ENCODE measurements around the gene NOVA2. TPM values are rescaled to one million over a fixed set of nuclear protein-coding genes. Genes with fewer than 3 reads are reported as not detected.

NOVA2 gene
- total RNA-seq, 1 donor from 2014 or later: 9.4 TPM

DNA sequence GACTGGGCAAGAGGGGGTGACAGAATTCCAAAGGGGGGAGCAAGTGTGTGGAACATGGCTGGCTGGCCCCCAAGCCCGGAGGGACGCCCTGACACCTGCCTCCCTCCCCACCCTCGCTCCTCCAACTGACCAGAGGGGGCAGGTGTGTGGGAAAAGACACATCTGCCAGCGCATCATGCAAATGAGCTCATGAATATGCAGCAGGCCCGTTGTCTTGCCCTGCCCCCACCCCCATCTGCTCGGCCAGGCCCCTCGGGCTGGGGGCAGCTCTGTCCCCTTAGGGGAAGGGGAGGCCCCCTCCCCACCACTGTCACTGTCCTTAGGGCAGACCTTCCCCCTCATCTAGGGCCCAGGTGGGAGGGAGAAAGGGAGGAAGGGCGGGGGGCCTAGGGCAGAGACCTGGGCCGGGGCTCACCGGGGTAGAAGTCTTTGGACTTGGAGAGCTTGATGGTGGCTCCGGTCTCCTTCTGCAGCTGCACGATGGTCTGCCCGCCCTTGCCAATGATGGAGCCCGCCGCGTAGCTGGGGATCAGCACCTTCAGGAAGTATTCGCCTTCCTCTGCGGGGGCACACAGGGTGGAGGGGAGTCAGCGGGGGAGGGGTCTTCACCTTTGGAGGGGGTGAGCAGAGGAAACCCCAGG is 12.9 kb downstream of the NOVA2 start:
- DNase-seq: no peak

DNA sequence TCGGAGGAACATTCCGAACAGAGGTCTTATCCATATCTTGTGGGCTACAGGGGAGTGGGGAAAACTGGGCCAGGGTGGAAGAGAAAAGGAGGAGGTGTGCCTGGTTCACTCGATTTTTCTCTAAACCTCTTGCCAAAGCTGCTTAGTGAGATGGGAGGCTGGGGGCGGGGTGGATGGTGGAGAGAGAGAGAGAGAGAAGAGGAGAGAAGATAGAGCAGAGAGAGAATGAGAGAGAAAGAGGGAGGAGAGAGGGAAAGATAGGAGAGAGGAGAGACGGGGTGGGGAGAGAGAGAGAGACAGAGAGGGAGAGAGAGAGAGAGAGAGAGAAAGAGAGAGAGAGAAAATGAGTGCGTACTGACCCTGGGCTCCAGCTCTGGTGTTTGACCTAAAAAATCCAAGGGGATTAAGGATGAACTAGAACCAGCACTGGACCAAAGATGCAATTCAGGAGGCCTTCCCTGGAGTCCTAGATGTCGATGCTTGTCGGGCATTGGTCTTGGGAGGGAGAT is 14.1 kb downstream of the NOVA2 start:
- no peak for DNase-seq

DNA sequence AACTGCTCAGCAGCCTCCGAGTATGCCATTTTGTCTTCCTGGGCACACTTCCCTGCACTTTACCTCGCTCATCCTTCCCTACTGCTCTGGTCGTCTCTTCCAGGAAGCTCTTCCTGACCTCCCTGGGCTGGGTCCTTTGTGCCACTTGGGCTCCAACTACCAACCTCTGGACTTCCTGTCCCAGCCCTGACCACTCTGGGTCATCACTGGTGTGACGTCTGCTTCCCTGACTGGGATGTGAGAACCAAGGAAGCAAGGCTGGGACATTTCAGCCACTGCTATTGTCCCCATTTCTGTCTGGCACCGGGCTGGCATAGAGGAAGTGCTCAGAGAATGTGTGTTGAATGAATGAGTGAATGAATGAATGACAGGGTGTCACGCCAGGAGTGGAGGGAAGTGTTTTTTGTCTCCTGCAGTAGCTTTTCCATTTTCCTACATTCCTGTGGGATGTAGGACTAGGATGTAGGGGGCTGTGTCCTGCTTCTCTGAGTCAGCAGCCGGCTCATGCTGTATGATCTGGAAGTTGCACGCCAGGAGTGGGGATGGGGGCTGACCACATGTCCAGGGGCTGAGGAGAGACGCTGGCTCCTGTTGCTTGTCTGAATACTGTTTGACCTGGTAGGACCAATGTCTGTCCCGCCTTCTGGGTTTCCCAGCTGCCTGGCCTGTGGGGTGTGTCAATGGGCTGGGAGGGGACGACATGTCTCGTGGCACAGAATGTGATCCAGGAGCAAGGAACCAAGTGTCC is 14.7 kb downstream of the NOVA2 start:
- no peak for DNase-seq

DNA sequence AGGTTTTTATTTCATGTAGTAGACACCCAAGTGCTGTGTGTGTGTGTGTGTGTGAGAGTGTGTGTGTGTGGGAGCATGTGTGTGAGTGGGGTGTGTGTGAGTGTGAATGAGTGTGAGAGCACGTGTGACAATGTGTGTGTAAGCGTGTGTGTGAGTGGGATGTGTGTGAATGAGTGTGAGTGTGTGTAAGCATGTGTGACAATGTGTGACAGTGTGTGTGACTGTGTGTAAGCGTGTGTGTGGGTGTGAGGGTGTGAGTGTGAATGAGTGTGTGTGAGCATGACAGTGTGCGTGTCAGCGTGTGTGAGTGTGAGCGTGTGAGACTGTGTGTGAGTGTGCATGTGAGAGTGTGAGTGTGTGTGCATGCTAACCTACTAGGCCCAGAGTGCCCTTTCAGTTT is 15.3 kb downstream of the NOVA2 start:
- no peak for DNase-seq

DNA sequence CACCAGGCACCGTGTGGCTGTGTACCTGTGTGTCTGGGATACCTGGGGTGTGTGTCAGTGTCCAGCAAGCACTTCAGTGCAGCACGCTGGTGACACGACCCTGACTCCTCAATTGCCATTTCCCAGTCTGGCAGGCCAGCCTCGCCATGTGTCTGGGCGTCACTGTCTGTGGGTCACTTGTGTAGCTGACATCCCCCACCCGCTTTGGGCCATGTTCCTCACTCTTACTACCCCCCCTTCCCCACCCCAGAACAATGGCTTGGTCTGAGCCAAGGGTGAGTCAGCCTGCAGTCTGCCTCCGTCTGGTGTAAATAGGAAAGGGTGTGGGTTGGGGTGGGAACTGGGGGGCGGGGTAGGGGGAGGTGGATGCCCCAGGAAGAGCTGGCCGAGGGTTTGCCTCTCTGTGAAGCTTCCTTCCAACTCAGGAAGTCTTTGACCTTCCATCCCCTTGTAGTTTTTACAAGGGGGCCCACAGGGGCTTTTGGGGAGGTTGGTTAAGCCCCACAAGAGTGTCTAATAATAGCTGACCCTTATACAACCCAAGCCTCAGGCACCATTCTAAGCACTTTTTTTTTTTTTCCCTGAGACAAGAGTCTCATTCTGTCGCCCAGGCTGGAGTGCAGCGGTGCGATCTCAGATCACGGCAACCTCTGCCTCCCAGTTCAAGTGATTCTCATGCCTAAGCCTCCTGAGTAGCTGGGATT is 17.6 kb downstream of the NOVA2 start:
- DNase-seq: peak; percentile 66

DNA sequence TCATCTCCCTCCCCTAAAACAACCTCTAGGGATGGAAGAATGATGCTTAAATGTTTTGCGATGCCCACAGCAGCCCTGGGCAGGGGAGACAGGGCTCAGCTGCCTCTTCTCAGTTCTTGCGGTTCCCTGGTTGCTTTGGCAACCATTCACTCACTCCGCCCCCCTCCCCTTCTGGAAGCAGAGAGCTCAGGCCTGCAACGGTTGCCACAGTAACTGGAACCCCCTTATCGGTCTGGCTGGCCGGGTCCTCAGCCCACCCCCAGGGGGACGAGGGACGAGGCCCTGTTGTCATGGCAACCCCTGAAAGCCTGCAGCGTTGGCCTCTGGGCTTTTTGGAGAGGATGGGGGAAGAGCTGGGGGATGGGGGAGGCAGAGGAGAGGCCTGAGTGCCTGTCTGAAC is 19.5 kb downstream of the NOVA2 start:
- DNase-seq: peak; percentile 12

DNA sequence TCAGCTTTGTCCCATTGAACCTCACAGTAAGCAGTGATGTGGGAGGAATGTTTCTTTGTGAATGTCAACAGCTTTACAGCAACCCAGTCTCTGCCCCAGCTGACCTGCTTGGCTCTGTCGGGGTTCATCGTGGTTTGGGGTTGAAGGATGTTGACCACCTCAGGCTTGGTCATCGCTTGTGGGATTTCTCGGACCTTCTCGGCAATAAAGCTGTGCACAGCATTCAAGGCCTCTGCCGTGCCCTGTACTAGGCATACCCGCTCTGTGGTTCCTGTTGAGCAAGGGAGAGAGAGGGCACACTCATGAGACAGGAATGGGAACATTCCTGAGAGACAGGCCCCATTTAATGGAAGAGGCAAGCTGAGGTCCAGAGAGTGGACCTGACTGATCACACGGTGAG is 20.0 kb downstream of the NOVA2 start:
- DNase-seq: no peak

DNA sequence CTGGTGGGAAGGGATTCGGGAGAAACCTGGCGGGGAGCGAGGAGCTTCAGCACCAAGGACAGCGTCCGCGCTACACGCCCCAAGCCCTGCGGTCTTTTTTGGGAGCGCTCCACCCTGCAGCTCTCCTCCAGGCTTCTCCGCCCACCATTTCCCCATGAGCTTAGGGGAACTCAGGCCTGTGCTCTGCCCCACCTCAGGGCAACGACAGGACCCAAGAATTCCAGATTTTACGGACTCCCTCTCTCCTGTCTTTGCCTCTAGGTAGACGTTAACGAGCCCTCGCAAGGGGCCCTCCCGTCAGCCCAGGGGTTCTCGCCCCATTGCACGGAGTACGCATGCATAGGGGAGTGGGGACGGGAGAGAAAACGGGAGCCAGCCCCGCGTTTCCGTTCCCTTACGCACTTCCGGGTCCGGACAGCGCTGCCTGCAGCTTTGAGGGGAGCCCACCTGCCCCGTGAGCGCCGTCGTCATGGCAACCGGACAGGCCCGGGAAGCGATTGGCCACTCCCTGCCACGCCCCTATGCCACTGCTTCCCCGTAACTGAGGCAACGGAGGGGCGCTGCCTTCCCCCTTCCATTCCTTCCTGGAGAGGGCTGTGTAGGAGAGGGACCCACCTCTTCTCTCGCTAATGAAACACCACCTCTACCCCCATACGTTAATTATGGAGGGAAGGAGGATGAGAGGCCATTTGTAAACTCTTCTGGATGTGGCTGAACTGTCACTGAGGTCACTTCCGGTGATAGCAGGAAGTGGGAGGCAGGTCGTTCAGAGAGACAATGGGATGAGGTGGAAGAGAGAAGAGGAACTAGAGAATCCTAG is 20.8 kb downstream of the NOVA2 start:
- peak; percentile 23 for DNase-seq

DNA sequence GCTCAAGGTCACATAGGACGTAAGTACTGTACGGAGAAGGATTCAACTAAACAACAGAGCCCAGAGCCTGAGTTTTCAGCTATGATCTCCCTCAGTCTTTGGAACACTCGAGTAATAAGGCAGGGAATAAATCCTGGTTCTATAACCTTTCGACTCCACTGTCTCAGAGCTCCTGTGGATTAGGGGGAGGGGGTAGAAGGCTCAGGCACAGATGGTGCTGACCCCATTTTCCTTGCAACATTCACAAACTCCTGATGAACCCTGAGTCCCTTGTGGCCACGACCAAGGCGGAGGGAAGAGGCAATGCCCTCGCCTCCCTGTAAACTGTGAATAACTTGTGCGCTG is 21.4 kb downstream of the NOVA2 start:
- no peak for DNase-seq

DNA sequence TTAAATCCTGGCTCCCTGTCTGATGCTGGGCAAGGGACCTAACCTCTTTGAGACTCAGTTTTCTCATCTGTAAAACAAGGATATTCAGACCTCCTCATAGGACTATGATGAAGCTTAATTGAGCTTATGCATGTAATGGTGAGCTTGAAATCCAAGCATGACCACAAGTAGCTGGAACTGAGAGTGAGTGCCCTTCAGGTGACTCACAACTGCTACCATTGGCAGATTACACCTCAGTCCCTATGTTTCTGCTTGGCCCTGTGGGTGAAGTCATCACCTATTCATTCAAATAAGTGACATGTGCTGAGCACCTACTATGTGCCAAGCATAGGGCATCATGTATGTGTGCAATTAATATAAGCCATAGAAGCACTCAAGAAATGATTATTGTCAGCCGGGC is 25.7 kb downstream of the NOVA2 start:
- DNase-seq: no peak

DNA sequence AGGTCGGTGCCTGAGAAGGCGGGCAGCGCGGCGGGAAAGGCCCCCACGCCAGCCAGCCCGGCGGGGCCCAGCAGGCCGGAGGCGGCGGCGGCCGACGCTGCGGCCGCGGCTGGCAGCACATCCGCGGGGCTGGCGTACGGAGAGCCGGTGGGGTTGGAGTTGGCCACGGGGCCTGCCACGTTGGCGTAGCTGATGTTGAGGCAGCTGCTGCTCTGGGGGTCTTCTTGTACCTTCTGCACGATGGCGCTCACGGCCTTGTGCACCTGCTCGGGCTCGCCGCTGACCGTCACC is 33.2 kb downstream of the NOVA2 start:
- DNase-seq: no peak

DNA sequence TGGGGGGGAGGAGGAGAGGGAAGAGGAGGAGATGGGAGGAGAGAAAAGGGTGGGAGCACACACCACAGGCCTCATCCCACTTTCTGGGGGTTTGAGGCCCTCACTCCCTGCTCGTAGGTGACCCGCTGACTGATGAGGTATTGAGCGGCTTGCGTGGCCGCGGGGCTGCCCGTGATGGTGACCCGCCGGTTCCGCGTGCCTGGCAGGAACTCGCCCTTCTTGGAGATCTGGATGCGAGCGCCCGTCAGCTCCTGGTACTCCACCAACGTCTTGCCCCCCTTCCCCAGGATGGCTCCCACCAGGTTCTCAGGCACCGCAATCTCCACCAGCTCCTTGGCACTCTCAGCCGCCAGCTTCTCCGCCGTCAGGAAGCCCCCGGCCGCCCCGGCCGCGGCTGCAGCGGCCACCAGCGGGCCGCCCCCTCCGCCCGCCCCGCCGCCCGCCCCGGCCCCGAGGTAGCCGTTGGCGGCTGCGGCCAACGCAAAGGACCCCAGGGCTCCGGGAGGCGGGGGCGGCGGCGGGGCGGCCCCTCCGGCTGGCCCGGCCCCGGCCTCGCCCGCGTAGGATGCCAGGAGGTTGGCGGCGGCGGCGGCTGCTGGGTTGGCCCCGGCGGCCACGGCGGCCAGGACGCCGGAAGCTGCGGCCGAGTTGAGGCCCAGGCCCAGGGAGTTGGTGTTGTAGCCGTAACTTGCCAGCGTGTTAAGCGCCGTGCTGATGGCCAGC is 33.7 kb downstream of the NOVA2 start:
- no peak for DNase-seq

DNA sequence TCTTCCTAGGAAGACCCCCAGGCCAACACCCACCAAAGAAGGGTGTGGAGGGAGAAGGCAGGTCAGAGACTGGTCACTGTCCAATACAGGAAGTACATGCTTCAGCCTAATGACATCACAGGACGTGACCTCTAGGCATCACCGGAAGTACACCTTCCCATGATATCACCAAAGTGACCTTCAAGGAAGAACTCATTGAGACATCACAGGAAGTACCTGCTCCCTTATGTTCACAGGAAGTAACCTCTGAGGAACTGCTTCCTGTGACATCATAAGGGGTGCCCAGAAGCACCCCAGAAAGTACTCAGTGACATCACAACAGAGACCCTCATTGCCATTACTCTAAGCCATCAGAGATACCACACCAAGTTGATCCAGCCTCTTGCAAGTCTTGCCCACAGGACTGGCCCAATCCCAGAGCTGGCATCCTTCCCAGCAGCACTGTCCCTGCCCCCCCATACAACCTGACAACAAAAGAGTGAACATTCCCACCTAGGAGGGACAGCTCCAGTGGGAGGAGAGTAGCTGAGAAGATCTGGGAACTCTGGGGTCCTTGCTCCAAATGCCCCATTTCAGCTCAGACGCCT is 34.8 kb downstream of the NOVA2 start:
- DNase-seq: no peak

DNA sequence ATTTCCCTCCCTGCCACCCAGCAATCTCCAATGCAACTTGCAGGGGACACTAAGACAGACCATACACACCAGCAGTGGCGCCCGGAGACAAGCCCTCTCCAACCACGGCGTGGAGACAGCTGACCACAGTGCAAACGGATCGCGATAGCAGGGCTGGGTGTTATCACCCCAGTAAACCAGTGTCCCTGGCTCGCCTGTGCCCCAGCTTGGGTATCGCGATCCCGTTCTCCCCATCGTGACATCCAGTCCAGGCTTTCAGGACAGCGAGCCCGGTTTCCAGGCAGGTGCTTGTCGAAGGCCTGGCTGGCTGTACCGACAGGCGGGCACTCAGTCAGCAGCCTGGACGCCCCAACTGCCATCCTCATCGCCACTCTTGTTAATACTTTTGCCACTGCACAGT is 38.4 kb downstream of the NOVA2 start:
- no peak for DNase-seq

DNA sequence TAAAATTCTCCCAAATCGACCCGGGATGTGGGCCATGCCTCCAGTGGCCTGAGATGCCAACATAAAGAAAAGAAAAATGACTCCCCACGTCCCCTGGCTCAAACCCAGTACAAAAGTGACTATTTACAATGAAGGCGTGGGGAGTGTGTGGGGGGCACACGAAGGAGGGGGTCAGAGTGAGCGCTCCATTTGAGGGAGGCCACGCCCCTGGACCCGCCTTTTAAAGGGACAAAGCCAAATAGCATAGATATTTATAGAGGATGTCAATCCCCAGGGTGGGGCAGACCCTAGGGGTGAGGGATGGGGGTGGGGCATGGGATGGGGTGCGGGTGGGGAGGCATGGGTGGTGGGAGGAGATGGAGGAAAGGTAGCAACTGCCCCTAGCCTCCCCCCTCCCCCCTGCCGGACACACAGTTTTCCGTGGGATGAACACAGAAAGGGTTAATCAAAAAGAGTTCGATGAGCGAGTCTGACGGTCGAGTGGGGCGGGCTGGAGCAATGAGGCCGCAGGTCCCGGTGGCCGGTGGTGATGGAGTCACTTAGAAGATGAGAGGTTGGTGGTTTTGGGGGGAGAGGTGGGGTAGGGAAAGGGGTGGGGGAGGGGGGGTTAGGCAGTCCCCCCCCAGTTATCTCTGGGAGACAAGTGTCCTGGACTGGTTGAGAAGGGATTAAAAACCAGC is 39.0 kb downstream of the NOVA2 start:
- DNase-seq: no peak

DNA sequence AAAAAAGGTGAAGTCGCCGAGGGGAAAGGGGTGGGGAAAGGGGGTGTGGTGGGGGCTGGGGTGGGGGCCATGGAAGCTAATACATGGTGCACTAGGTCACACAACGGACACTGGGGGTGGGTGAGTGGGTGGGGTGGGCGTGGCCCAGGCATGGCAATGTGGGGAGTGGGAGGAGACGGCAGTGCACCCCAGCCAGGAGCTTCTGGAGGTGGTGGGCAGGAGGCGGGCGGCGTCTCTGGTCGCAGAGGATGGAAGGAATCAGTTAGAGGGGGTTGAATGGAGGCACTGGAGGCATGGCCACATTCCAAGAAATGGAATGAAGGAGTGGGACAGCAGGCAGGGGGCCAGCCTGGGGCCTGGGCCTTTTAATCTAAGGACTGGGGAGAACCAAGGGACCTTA is 39.9 kb downstream of the NOVA2 start:
- no peak for DNase-seq

DNA sequence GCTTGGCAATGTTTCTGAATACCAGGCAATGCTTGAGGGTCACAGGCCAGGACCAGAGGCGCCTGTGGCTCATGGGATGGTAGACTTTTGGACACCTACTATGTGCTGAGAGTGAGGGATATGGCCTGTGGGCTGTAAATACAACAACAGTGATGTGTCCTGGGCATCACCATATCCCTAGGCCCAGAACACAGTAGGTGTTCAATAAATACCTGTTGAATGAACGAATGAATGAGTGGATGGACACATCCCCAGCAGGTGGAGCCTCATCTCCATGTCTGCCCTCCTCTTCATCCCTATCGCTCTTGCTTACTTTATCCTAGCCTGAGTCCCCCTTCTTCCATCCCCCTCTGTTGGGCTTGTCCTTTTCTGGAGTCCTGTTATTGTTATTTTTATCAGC is 42.6 kb downstream of the NOVA2 start:
- DNase-seq: no peak

DNA sequence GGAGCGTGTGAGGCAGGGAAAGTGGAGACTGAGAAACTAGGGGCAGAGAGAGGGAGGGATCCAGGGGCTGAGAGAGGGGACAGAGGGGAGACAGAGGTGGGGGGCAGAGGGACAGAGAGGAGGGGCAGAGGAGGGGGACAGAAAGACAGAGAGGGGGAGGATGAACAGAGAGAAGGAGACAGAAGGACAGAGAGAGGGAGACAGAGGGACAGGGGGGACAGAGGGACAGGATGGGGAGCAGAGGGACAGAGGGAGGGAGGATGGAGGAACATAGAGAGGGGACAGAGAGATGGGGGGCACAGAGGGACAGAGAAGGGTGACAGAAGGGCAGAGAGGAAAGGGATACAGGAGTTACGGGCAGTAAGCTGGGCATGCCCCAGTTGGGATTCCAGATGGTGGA is 44.4 kb downstream of the NOVA2 start:
- no peak for DNase-seq

DNA sequence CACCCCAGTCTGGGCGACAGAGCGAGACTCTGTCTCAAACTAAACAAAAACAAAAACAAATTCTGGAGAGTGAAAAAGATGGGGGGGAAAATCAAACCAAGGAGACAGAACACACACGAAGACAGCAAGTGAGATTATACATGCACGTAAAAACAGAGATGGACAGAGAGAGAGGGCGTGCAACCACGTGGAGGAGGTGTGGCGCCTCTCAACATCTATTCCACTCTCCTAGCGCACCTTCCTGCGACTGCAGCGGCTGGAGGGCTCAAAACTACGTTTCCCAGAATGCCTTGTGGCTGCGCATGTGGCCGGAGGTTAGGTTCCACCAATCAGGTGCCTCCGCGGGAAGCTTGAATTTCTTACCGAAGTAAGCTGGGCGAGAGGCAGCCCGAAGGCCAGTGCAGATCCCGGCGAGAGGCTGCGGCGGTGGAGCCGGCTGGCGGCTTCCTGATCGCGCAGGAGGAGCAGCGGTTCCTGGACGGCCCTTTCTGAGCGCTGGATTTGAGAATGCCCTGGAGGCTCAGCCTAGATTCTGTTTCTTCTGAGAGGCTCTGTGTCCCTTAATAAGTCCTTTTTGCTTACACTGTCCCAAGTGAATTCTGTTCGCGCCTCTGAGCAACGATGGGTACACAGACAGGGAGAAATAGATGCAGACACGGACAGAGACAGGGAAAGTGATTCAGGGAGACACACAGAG is 46.0 kb downstream of the NOVA2 start:
- DNase-seq: peak; percentile 77

DNA sequence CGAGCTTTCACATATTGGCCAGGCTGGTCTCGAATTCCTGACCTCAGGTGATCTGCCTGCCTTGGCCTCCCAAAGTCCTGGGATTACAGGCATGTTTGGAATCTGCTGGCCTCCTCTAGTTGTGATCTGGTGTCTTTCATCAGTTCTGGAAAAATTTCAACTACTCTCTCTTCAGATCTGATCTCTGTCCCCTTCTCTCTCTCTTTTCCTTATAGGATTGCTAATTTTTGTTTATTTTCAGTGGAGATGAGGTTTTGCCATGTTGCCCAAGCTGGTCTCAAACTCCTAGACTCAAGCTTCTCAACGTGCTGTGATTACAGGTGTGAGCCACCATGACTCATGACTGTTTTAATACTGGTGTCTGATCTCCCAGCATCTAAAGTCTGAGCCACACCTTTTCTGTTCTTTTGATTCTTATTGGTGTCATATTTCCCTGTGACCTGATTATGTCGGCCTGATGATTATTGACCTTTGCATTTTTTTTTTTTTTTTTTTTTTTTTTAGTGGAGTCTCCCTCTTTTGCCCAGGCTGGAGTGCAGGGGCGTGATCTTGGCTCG is 48.7 kb downstream of the NOVA2 start:
- DNase-seq: no peak
